WTC11 (cell line): Measurements from ENCODE around the gene FAM193A. TPM values are rescaled to one million over a fixed set of nuclear protein-coding genes. Genes with fewer than 3 reads are reported as not detected.

Experiments
- ATAC-seq: fragments of 200-7000 bp; cut with Tn5 transposase; 2 replicates; pipeline ENCODE4 v1.10.0; 2021; ENCODE audit warnings: mild to moderate bottlenecking, moderate library complexity
- CTCF ChIA-PET: fragments of 300-600 bp; sonication (Branson Sonifier 250); formaldehyde crosslinking; loops from one replicate; lab custom pipeline; 2021; ENCODE audit warnings: antibody characterized with exemption; lab: Charles Lee
- POLR2A ChIA-PET: fragments of 350-600 bp; sonication (Branson Sonifier 250); formaldehyde crosslinking; loops from one replicate; lab custom pipeline; 2021; ENCODE audit warnings: antibody characterized with exemption; lab: Charles Lee
- DNase-seq: peaks from one replicate; pipeline ENCODE4 v3.0.0; 2021; ENCODE audit warnings: low spot score
- H3K27ac Mint-ChIP-seq: 2 replicates; pipeline ENCODE4 v1.8.0; 2021; ENCODE audit warnings: mixed read lengths
- H3K27me3 Mint-ChIP-seq: 2 replicates; pipeline ENCODE4 v1.8.0; 2021; ENCODE audit warnings: low read depth, mild to moderate bottlenecking, moderate library complexity, mixed read lengths
- H3K36me3 Mint-ChIP-seq: 2 replicates; pipeline ENCODE4 v1.8.0; 2021; ENCODE audit warnings: mixed read lengths
- H3K4me1 Mint-ChIP-seq: 2 replicates; pipeline ENCODE4 v1.8.0; 2022; ENCODE audit warnings: mixed read lengths
- H3K4me3 Mint-ChIP-seq: 2 replicates; pipeline ENCODE4 v1.8.0; 2021; ENCODE audit warnings: mild to moderate bottlenecking, moderate library complexity, mixed read lengths
- H3K9me3 Mint-ChIP-seq: 2 replicates; pipeline ENCODE4 v1.8.0; 2021; ENCODE audit warnings: mixed read lengths
- ATF1 ChIP-seq: sonication (generic); formaldehyde crosslinking; IDR thresholded peaks from 2 replicates; pipeline ENCODE4 v1.8.1; 2023; ENCODE audit warnings: mild to moderate bottlenecking, moderate library complexity, missing genetic modification reagents
- ATF2 ChIP-seq: sonication (generic); formaldehyde crosslinking; IDR thresholded peaks from 2 replicates; pipeline ENCODE4 v1.8.1; 2022; ENCODE audit warnings: low read depth, missing genetic modification reagents, borderline replicate concordance
- E2F4 ChIP-seq: sonication (generic); formaldehyde crosslinking; IDR thresholded peaks from 2 replicates; pipeline ENCODE4 v1.8.1; 2022; ENCODE audit warnings: low read depth, mild to moderate bottlenecking, moderate library complexity, missing genetic modification reagents, borderline replicate concordance
- ELF4 ChIP-seq: sonication (generic); formaldehyde crosslinking; IDR thresholded peaks from 2 replicates; pipeline ENCODE4 v1.8.1; 2022; ENCODE audit warnings: low read depth, mild to moderate bottlenecking, moderate library complexity, missing genetic modification reagents
- EMX1 ChIP-seq: fragments of 250-450 bp; sonication (Bioruptor Pico); IDR thresholded peaks from 2 replicates; pipeline ENCODE4 v1.8.0; 2021; ENCODE audit warnings: mild to moderate bottlenecking
- FOXJ3 ChIP-seq: sonication (generic); formaldehyde crosslinking; IDR thresholded peaks from 2 replicates; pipeline ENCODE4 v1.9.0; 2021; ENCODE audit warnings: missing genetic modification reagents, mild to moderate bottlenecking, borderline replicate concordance
- FOXP1 ChIP-seq: sonication (generic); formaldehyde crosslinking; IDR thresholded peaks from 2 replicates; pipeline ENCODE4 v1.8.0; 2022; ENCODE audit warnings: missing genetic modification reagents, mild to moderate bottlenecking, moderate library complexity, borderline replicate concordance
- GTF2I ChIP-seq: fragments of 250-450 bp; sonication (Bioruptor Pico); conservative IDR thresholded peaks from 2 replicates; pipeline ENCODE4 v1.4.0; 2021; ENCODE audit warnings: mild to moderate bottlenecking
- JUN ChIP-seq: sonication (generic); formaldehyde crosslinking; IDR thresholded peaks from 2 replicates; pipeline ENCODE4 v1.8.0; 2023; ENCODE audit warnings: mild to moderate bottlenecking, missing genetic modification reagents
- NR1H2 ChIP-seq: sonication (generic); formaldehyde crosslinking; IDR thresholded peaks from 2 replicates; pipeline ENCODE4 v1.9.0; 2021; ENCODE audit warnings: mild to moderate bottlenecking, moderate library complexity, missing genetic modification reagents
- OVOL2 ChIP-seq: fragments of 250-450 bp; sonication (Bioruptor Pico); IDR thresholded peaks from 2 replicates; pipeline ENCODE4 v1.9.0; 2021; ENCODE audit warnings: mild to moderate bottlenecking, borderline replicate concordance
- RORB ChIP-seq: fragments of 250-450 bp; sonication (Bioruptor Pico); IDR thresholded peaks from 2 replicates; pipeline ENCODE4 v1.9.0; 2021; ENCODE audit warnings: mild to moderate bottlenecking
- SMAD4 ChIP-seq: sonication (generic); formaldehyde crosslinking; IDR thresholded peaks from 2 replicates; pipeline ENCODE4 v1.8.0; 2022; ENCODE audit warnings: mild to moderate bottlenecking, missing genetic modification reagents
- SP1 ChIP-seq: sonication (generic); formaldehyde crosslinking; conservative IDR thresholded peaks from 2 replicates; pipeline ENCODE4 v1.8.1; 2022; ENCODE audit warnings: missing genetic modification reagents
- TCF7 ChIP-seq: sonication (generic); formaldehyde crosslinking; IDR thresholded peaks from 2 replicates; pipeline ENCODE4 v1.8.0; 2022; ENCODE audit warnings: mild to moderate bottlenecking, low read depth, missing genetic modification reagents, moderate library complexity
- TEAD1 ChIP-seq: sonication (generic); formaldehyde crosslinking; IDR thresholded peaks from 2 replicates; pipeline ENCODE4 v1.8.0; 2022; ENCODE audit warnings: mild to moderate bottlenecking, missing genetic modification reagents
- TP53 ChIP-seq: sonication (generic); formaldehyde crosslinking; IDR thresholded peaks from 2 replicates; pipeline ENCODE4 v1.8.1; 2023; ENCODE audit warnings: mild to moderate bottlenecking, missing genetic modification reagents
- ZBTB21 ChIP-seq: sonication (generic); formaldehyde crosslinking; IDR thresholded peaks from 2 replicates; pipeline ENCODE4 v1.8.1; 2023; ENCODE audit warnings: mild to moderate bottlenecking, missing genetic modification reagents, borderline replicate concordance
- ZNF121 ChIP-seq: sonication (generic); formaldehyde crosslinking; IDR thresholded peaks from 2 replicates; pipeline ENCODE4 v1.8.0; 2023; ENCODE audit warnings: missing genetic modification reagents
- ZNF138 ChIP-seq: sonication (generic); formaldehyde crosslinking; conservative IDR thresholded peaks from 2 replicates; pipeline ENCODE4 v1.8.1; 2022; ENCODE audit warnings: mild to moderate bottlenecking, moderate library complexity, missing genetic modification reagents
- ZNF396 ChIP-seq: fragments of 250-450 bp; sonication (Bioruptor Pico); IDR thresholded peaks from 2 replicates; pipeline ENCODE4 v1.8.0; 2021; ENCODE audit warnings: mild to moderate bottlenecking, moderate library complexity, borderline replicate concordance
- total RNA-seq: library from RNA; stranded (reverse); gene quantifications from 3 replicates; pipeline ENCODE4 v1.2.3, GENCODE V29; 2021
- TF ChIP-seq, protein P1 (sequence below): sonication (generic); formaldehyde crosslinking; IDR thresholded peaks from 2 replicates; pipeline ENCODE4 v1.8.0; 2022; ENCODE audit warnings: mild to moderate bottlenecking, missing genetic modification reagents
- TF ChIP-seq, protein P2 (sequence below): sonication (generic); formaldehyde crosslinking; IDR thresholded peaks from 2 replicates; pipeline ENCODE4 v1.8.0; 2023; ENCODE audit warnings: missing genetic modification reagents, mild to moderate bottlenecking, borderline replicate concordance

The FAM193A gene
- total RNA-seq, 1 experiment from 2014 or later, result 28.1 TPM

GRCh38 chr4:2732526-2732925, 196.1 kb downstream of the FAM193A start (continued):
- no peak for TF ChIP-seq GTF2I
- no peak for TF ChIP-seq ZBTB21 (CRISPR knock-in tag)
- no peak for TF ChIP-seq EMX1

DNA sequence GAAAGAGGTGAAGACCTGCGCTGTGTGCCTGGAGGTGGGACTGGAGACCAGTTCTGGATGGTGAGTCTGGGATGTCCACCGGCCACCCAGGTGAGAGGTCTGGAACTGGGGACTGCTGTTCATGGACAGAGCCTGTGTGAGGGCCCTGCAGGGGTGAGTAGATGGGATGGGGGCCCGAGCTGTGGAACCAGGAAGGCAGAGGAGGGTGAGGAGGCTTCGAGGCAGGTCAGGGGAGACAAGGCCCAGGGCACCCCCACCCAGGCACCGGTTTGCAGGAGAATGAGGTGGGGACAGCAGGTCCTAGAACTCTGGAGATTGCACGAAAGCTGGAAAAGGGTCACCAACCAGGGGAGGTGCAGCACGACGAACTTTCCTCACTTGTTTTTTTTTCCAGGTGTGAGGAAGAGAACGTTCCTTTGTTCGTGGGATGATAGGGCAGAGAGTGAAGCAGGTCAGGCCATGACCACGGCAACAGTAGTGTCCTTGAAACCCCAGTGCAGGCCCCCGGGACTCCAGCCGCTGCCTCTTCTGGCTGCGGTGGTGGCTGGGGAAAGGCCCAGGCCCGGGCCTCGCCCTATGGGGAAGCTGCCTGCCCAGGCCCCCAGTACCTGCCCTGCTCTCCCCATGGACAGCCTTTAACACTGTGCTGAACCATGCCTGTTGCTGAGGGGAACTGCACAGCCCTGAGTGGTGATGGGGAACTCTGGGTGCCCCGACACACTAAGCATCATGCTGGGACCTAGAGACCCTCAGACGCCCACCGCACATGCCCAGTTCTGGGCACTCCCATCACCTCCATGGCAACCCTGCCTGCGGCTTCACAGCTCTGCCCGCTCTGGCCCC, 196.8 kb downstream of the FAM193A start:
- no peak for DNase-seq
- peaks cover 17% of the 10 kb centered on the region for H3K9me3 Mint-ChIP-seq
- CTCF ChIA-PET, result no interaction called here
- H3K36me3 Mint-ChIP-seq, result peaks cover 35% of the 10 kb centered on the region
- POLR2A ChIA-PET, result no interaction called here
- TF ChIP-seq E2F4 (CRISPR knock-in tag), result no peak
- no peak for TF ChIP-seq ATF1 (CRISPR knock-in tag)
- no peak for TF ChIP-seq ELF4 (CRISPR knock-in tag)
- no peak for TF ChIP-seq ZNF138 (CRISPR knock-in tag)
- TF ChIP-seq OVOL2, result no peak
- no peak for TF ChIP-seq TEAD1 (CRISPR knock-in tag)
- TF ChIP-seq SP1 (CRISPR knock-in tag), result no peak
- peak overlapping the region; percentile 76 for H3K27ac Mint-ChIP-seq
- ATAC-seq, result no peak
- no peaks in the 10 kb centered on the region for H3K4me1 Mint-ChIP-seq
- H3K27me3 Mint-ChIP-seq, result no peaks in the 10 kb centered on the region
- H3K4me3 Mint-ChIP-seq, result no peak overlapping the region

GRCh38 chr4:2733844-2734574, 197.6 kb downstream of the FAM193A start:
- TF ChIP-seq TEAD1 (CRISPR knock-in tag) (no peak), NR1H2 (no peak), FOXP1 (CRISPR knock-in tag) (no peak), ZNF121 (CRISPR knock-in tag) (no peak), ZNF396 (no peak), SMAD4 (no peak)
- Mint-ChIP-seq H3K27ac (no peak overlapping the region), H3K4me1 (no peaks in the 10 kb centered on the region), H3K9me3 (peaks cover 21% of the 10 kb centered on the region), H3K27me3 (no peaks in the 10 kb centered on the region), H3K4me3 (no peak overlapping the region), H3K36me3 (peaks cover 33% of the 10 kb centered on the region)
- DNase-seq, result no peak
- CTCF ChIA-PET, result interaction anchor here (0.8 kb wide), 1 partner anchor 242 kb away, joined by 3 read pairs; no protein-coding TSS in a partner anchor
- POLR2A ChIA-PET, result no interaction called here
- no peak for ATAC-seq

DNA sequence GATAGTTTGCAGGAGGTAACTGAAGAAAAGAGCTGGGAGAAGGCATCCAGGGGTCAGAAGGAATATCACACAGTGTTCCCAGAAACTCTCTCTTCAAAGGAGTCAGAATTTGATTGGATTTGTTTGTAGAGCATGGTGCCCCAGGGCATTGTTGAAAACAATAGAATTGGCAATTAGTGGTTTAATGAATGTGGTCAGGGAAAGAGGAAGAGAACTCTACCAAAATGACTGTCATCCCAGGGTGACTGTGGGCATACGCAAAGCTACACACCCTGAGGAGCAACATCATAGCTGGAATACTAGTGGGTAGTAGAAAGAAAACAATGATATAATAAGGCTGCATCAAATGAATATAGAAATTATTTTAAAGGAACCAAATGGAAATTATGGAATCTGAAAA, 198.2 kb downstream of the FAM193A start:
- Mint-ChIP-seq H3K27me3 (no peaks in the 10 kb centered on the region), H3K36me3 (peaks cover 27% of the 10 kb centered on the region), H3K4me1 (no peaks in the 10 kb centered on the region), H3K9me3 (peaks cover 26% of the 10 kb centered on the region), H3K27ac (no peak overlapping the region), H3K4me3 (no peak overlapping the region)
- ChIA-PET CTCF (interaction anchor here (0.8 kb wide), 1 partner anchor 242 kb away, joined by 3 read pairs; no protein-coding TSS in a partner anchor), POLR2A (no interaction called here)
- ATAC-seq, result no peak
- no peak for DNase-seq
- TF ChIP-seq SMAD4 (no peak), JUN (CRISPR knock-in tag) (no peak), TCF7 (CRISPR knock-in tag) (no peak), RORB (CRISPR knock-in tag) (no peak), TP53 (CRISPR knock-in tag) (no peak), ZNF396 (no peak), ATF2 (CRISPR knock-in tag) (no peak), FOXJ3 (CRISPR knock-in tag) (no peak)
- TF ChIP-seq, protein P1, sequence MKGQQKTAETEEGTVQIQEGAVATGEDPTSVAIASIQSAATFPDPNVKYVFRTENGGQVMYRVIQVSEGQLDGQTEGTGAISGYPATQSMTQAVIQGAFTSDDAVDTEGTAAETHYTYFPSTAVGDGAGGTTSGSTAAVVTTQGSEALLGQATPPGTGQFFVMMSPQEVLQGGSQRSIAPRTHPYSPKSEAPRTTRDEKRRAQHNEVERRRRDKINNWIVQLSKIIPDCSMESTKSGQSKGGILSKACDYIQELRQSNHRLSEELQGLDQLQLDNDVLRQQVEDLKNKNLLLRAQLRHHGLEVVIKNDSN (CRISPR knock-in tag), result no peak
- TF ChIP-seq, protein P2, sequence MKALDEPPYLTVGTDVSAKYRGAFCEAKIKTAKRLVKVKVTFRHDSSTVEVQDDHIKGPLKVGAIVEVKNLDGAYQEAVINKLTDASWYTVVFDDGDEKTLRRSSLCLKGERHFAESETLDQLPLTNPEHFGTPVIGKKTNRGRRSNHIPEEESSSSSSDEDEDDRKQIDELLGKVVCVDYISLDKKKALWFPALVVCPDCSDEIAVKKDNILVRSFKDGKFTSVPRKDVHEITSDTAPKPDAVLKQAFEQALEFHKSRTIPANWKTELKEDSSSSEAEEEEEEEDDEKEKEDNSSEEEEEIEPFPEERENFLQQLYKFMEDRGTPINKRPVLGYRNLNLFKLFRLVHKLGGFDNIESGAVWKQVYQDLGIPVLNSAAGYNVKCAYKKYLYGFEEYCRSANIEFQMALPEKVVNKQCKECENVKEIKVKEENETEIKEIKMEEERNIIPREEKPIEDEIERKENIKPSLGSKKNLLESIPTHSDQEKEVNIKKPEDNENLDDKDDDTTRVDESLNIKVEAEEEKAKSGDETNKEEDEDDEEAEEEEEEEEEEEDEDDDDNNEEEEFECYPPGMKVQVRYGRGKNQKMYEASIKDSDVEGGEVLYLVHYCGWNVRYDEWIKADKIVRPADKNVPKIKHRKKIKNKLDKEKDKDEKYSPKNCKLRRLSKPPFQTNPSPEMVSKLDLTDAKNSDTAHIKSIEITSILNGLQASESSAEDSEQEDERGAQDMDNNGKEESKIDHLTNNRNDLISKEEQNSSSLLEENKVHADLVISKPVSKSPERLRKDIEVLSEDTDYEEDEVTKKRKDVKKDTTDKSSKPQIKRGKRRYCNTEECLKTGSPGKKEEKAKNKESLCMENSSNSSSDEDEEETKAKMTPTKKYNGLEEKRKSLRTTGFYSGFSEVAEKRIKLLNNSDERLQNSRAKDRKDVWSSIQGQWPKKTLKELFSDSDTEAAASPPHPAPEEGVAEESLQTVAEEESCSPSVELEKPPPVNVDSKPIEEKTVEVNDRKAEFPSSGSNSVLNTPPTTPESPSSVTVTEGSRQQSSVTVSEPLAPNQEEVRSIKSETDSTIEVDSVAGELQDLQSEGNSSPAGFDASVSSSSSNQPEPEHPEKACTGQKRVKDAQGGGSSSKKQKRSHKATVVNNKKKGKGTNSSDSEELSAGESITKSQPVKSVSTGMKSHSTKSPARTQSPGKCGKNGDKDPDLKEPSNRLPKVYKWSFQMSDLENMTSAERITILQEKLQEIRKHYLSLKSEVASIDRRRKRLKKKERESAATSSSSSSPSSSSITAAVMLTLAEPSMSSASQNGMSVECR, result no peak
